ENCODE data around the gene REEP5. TPM values are rescaled to one million over a fixed set of nuclear protein-coding genes. Genes with fewer than 3 reads are reported as not detected.

Gene REEP5
- total RNA-seq, 1 experiment from 2014 or later = 112 TPM

DNA sequence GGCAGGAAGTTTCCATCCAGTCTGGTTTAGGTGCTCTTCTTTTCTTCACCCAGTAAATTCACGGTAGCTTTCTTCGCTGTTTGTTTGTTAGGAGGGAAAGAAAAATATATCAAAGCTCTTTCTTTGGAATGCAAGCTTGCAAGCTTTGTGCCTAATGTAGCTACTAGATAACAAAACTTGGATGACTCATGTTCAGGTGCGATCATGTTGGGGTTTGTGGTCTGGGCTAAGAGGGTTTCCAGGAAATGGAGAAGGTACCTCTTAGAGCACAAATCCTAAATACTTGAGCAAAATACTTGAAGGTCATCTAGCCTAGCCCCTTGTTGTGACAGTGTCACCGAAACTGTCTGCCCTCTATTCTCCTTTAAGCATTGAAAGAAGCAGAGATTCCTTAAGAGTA lies 43.3 kb downstream of the REEP5 start:
- H3K9me3 ChIP-seq (ENCODE audit: control insufficient read depth, insufficient read depth, low read depth, low read length) = no peaks in the 10 kb centered on the region
- H3K36me3 ChIP-seq (ENCODE audit: control insufficient read depth, insufficient read depth, low read length) = peaks cover 7% of the 10 kb centered on the region
- ChIA-PET POLR2A (no interaction called here), CTCF (no interaction called here)
- no peak overlapping the region for H3K4me3 ChIP-seq (ENCODE audit: low read depth in 2 of 2, low read length in 2 of 2)
- no peak for DNase-seq (ENCODE audit: low read depth, low spot score)
- H3K4me1 ChIP-seq (ENCODE audit: control insufficient read depth, insufficient read depth, low read length) = peaks cover 10% of the 10 kb centered on the region
- ATAC-seq = no peak
- no TSS peak for BruUV-seq (replicated peaks)
- H3K27ac ChIP-seq (ENCODE audit: low read length) = no peak overlapping the region
- intact Hi-C loops (cut with micrococcal nuclease; ENCODE audit: unreplicated experiment) = no loop called here
- H3K27me3 ChIP-seq (ENCODE audit: control insufficient read depth, insufficient read depth, low read length) = no peaks in the 10 kb centered on the region
- in situ Hi-C loops (cut with HindIII; ENCODE audit: low pct_unique_long_range_greater_than_20kb, low sequenced_read_pairs) = no loop called here
- TF ChIP-seq REST (IDR thresholded peaks at IDR 0.05; ENCODE audit: insufficient read depth in 1 of 2, low read depth in 2 of 2, low read length in 1 of 2) (no peak), CTCF (IDR thresholded peaks at IDR 0.05) (no peak), POLR2AphosphoS5 (IDR thresholded peaks at IDR 0.05; ENCODE audit: low read depth, low read length) (no peak)

DNA sequence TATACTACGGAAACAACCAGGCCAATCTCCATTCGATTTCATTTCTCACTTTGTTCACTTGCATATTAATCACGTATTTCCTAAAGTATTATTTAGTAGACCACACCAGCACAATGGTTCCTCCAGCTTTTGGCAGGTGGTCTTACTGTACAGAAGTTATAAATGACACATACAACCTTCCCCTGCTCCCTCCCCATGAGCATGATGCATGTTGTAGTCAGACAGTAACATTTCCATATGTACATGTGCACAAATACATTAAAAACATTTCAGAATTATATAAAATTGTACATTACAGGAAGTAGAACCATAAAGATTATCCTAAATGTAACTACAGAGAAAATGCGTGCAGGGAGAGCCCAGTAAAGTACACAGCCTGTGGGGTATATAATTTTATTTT lies 43.9 kb downstream of the REEP5 start:
- Histone ChIP-seq H3K36me3 (ENCODE audit: control insufficient read depth, insufficient read depth, low read length) (peaks cover 7% of the 10 kb centered on the region), H3K27ac (ENCODE audit: low read length) (no peak overlapping the region), H3K4me1 (ENCODE audit: control insufficient read depth, insufficient read depth, low read length) (peaks cover 10% of the 10 kb centered on the region), H3K9me3 (ENCODE audit: control insufficient read depth, insufficient read depth, low read depth, low read length) (no peaks in the 10 kb centered on the region), H3K4me3 (ENCODE audit: low read depth in 2 of 2, low read length in 2 of 2) (no peak overlapping the region), H3K27me3 (ENCODE audit: control insufficient read depth, insufficient read depth, low read length) (no peaks in the 10 kb centered on the region)
- intact Hi-C loops (cut with micrococcal nuclease; ENCODE audit: unreplicated experiment) (no loop called here), in situ Hi-C loops (cut with HindIII; ENCODE audit: low pct_unique_long_range_greater_than_20kb, low sequenced_read_pairs) (no loop called here)
- ATAC-seq = no peak
- TF ChIP-seq POLR2AphosphoS5 (IDR thresholded peaks at IDR 0.05; ENCODE audit: low read depth, low read length) = no peak
- TF ChIP-seq CTCF (IDR thresholded peaks at IDR 0.05) = no peak
- TF ChIP-seq TCF7L2 (IDR thresholded peaks at IDR 0.05; ENCODE audit: low read depth, low read length) = no peak
- no peak for TF ChIP-seq REST (IDR thresholded peaks at IDR 0.05; ENCODE audit: insufficient read depth in 1 of 2, low read depth in 2 of 2, low read length in 1 of 2)
- TF ChIP-seq SIN3A (IDR thresholded peaks at IDR 0.05; ENCODE audit: borderline replicate concordance, insufficient read depth, low read depth, low read length) = no peak
- ChIA-PET POLR2A (no interaction called here), CTCF (no interaction called here)
- no peak for DNase-seq (ENCODE audit: low read depth, low spot score)
- no TSS peak for BruUV-seq (replicated peaks)
